C4-2B (cell line): ENCODE data around the gene TECPR2.

ENCODE experiments used
- CTCF ChIP-seq: fragments of 450-650 bp; conservative IDR thresholded peaks from 2 replicates; pipeline ENCODE4 v1.5.1; 2017; ENCODE audit warnings: mild to moderate bottlenecking
- ZFX ChIP-seq: fragments of 450-650 bp; IDR thresholded peaks from 2 replicates; pipeline ENCODE4 v1.6.1; 2017

- TF ChIP-seq CTCF: no peak
- no peak for TF ChIP-seq ZFX
Observed at GRCh38 chr14:102454711-102455110, 92.0 kb downstream of the TECPR2 start.
